H1 (cell line): ENCODE data around the gene ADARB2. TPM values are rescaled to one million over a fixed set of nuclear protein-coding genes. Genes with fewer than 3 reads are reported as not detected.

Experiments
- CTCF ChIA-PET: fragments of 300-600 bp; sonication (Branson Sonifier 250); formaldehyde crosslinking; loops from one replicate; lab custom pipeline; 2021; ENCODE audit not compliant: partially characterized antibody; lab: Charles Lee
- POLR2A ChIA-PET: fragments of 300-600 bp; sonication (Branson Sonifier 250); formaldehyde crosslinking; loops from one replicate; lab custom pipeline; 2021; ENCODE audit warnings: inconsistent platforms; ENCODE audit not compliant: partially characterized antibody; lab: Charles Lee
- DNase-seq, 2 experiments: peaks; one replicate each; pipeline versions ENCODE4 v3.0.0 to v3.0.0-alpha.2; 2010 to 2022; ENCODE audit warnings: low spot score in 2 of 2, low read depth in 1 of 2, mixed read lengths in 1 of 2
- FAIRE-seq: peaks from 2 replicates; lab custom pipeline; 2011; peaks lifted over from hg19 to GRCh38; lab: Jason Lieb, UNC
- H2AFZ ChIP-seq: 2 replicates; pipeline ENCODE4 v1.8.1; 2012; ENCODE audit warnings: low read length, inconsistent platforms
- H2AK5ac ChIP-seq: 2 replicates; pipeline ENCODE4 v1.6.1; 2013; ENCODE audit warnings: low read depth, low read length
- H2BK120ac ChIP-seq: replicated peaks from 2 replicates; pipeline ENCODE3; 2013; ENCODE audit warnings: low read depth, low read length, inconsistent platforms
- H2BK12ac ChIP-seq: 2 replicates; pipeline ENCODE4 v1.6.1; 2013; ENCODE audit warnings: low read depth, low read length
- H2BK15ac ChIP-seq: 2 replicates; pipeline ENCODE4 v1.6.1; 2013; ENCODE audit warnings: low read length
- H2BK20ac ChIP-seq: 2 replicates; pipeline ENCODE4 v1.6.1; 2013; ENCODE audit warnings: low read length
- H2BK5ac ChIP-seq: 2 replicates; pipeline ENCODE4 v1.6.1; 2013; ENCODE audit warnings: low read depth, low read length
- H3K14ac ChIP-seq: 2 replicates; pipeline ENCODE4 v1.6.1; 2013; ENCODE audit warnings: inconsistent platforms; ENCODE audit not compliant: insufficient read length
- H3K18ac ChIP-seq: 2 replicates; pipeline ENCODE4 v1.6.1; 2013; ENCODE audit warnings: low read length; ENCODE audit errors: extremely low read depth
- H3K23ac ChIP-seq: 2 replicates; pipeline ENCODE4 v1.6.1; 2013; ENCODE audit warnings: inconsistent platforms; ENCODE audit not compliant: insufficient read length
- H3K23me2 ChIP-seq: 2 replicates; pipeline ENCODE4 v1.6.1; 2013; ENCODE audit warnings: low read depth, low read length
- H3K27ac ChIP-seq: 2 replicates; pipeline ENCODE4 v1.6.1; 2011; ENCODE audit warnings: low read depth, low read length, inconsistent platforms
- H3K27me3 ChIP-seq, 4 experiments: replicated peaks in 1 of 4; 1 replicate in 1 of 4; 2 replicates in 3 of 4; pipeline versions ENCODE4 v1.6.1 to v1.8.1; 2011 to 2013; ENCODE audit warnings: low read length in 3 of 4, mild to moderate bottlenecking in 3 of 4, inconsistent platforms in 2 of 4, mixed read lengths in 2 of 4, moderate library complexity in 1 of 4; ENCODE audit not compliant: control insufficient read depth in 3 of 4, insufficient read depth in 3 of 4; ENCODE audit errors: extremely low read depth in 1 of 4
- H3K36me3 ChIP-seq, 4 experiments: 2 replicates each; pipeline versions ENCODE4 v1.6.1 to v1.8.1; 2011 to 2013; ENCODE audit warnings: mild to moderate bottlenecking in 4 of 4, low read length in 3 of 4, moderate library complexity in 2 of 4, control low read depth in 1 of 4, inconsistent platforms in 1 of 4; ENCODE audit not compliant: insufficient read depth in 4 of 4, control insufficient read depth in 2 of 4
- H3K4ac ChIP-seq: replicated peaks from 2 replicates; pipeline ENCODE3; 2013; ENCODE audit warnings: low read length, low read depth, mixed read lengths, inconsistent platforms; ENCODE audit not compliant: insufficient read length
- H3K4me1 ChIP-seq, 4 experiments: replicated peaks in 1 of 4; 1 replicate in 1 of 4; 2 replicates in 3 of 4; pipeline versions ENCODE4 v1.6.1 to v1.8.1; 2011 to 2013; ENCODE audit warnings: low read length in 3 of 4, inconsistent platforms in 2 of 4, mixed read lengths in 1 of 4; ENCODE audit not compliant: insufficient read depth in 4 of 4, control insufficient read depth in 3 of 4
- H3K4me2 ChIP-seq, 2 experiments: 2 replicates each; pipeline versions ENCODE4 v1.6.1 to v1.8.1; 2011 to 2013; ENCODE audit warnings: low read depth in 2 of 2, low read length in 2 of 2, control low read depth in 1 of 2, inconsistent platforms in 1 of 2, mild to moderate bottlenecking in 1 of 2; ENCODE audit not compliant: insufficient read depth in 1 of 2
- H3K4me3 ChIP-seq, 4 experiments: fragments of 200-600, 300-600 bp in 1 of 4; sonication (generic), shearing (Covaris generic), sonication (Bioruptor Twin) in 1 of 4; 2 replicates each; pipeline versions ENCODE4 v1.5.1 to v1.8.1; 2011 to 2016; ENCODE audit warnings: low read length in 4 of 4, low read depth in 3 of 4, control low read depth in 2 of 4, inconsistent platforms in 2 of 4, mild to moderate bottlenecking in 2 of 4, mixed read lengths in 1 of 4, moderate library complexity in 1 of 4; ENCODE audit not compliant: insufficient read depth in 2 of 4; ENCODE audit errors: extremely low read depth in 1 of 4
- H3K56ac ChIP-seq: replicated peaks from 2 replicates; pipeline ENCODE3; 2013; ENCODE audit warnings: low read depth, mild to moderate bottlenecking, mixed read lengths, low read length, inconsistent platforms; ENCODE audit not compliant: insufficient read length
- H3K79me1 ChIP-seq: 2 replicates; pipeline ENCODE4 v1.6.1; 2013; ENCODE audit warnings: low read depth, low read length, control low read depth
- H3K79me2 ChIP-seq, 2 experiments: 2 replicates each; pipeline versions ENCODE4 v1.6.1 to v1.8.1; 2012 to 2013; ENCODE audit warnings: low read length in 2 of 2, mild to moderate bottlenecking in 2 of 2, inconsistent platforms in 1 of 2; ENCODE audit not compliant: insufficient read depth in 2 of 2, control insufficient read depth in 1 of 2
- H3K9ac ChIP-seq, 4 experiments: replicated peaks in 1 of 4; 1 replicate in 1 of 4; 2 replicates in 3 of 4; pipeline versions ENCODE4 v1.6.1 to v1.8.1; 2011 to 2013; ENCODE audit warnings: low read depth in 3 of 4, low read length in 3 of 4, control low read depth in 2 of 4, mild to moderate bottlenecking in 2 of 4, moderate library complexity in 2 of 4, inconsistent platforms in 1 of 4; ENCODE audit errors: extremely low read depth in 1 of 4
- H3K9me3 ChIP-seq, 2 experiments: 2 replicates each; pipeline versions ENCODE4 v1.6.1 to v1.8.1; 2012 to 2013; ENCODE audit warnings: mild to moderate bottlenecking in 2 of 2, moderate library complexity in 2 of 2, control low read depth in 1 of 2, inconsistent platforms in 1 of 2, low read depth in 1 of 2, low read length in 1 of 2, mixed read lengths in 1 of 2; ENCODE audit not compliant: insufficient read depth in 2 of 2
- H4K20me1 ChIP-seq, 2 experiments: replicated peaks in 1 of 2; 2 replicates each; pipeline versions ENCODE3 to v1.8.1; 2011 to 2013; ENCODE audit warnings: inconsistent platforms in 2 of 2, low read length in 2 of 2, mild to moderate bottlenecking in 1 of 2; ENCODE audit not compliant: insufficient read depth in 2 of 2, control insufficient read depth in 1 of 2
- H4K5ac ChIP-seq: 2 replicates; pipeline ENCODE4 v1.6.1; 2013; ENCODE audit warnings: low read length, low read depth, mixed read lengths, inconsistent platforms; ENCODE audit not compliant: insufficient read length
- H4K8ac ChIP-seq: 2 replicates; pipeline ENCODE4 v1.8.0; 2013; ENCODE audit warnings: mild to moderate bottlenecking, moderate library complexity, low read length, inconsistent platforms; ENCODE audit not compliant: insufficient read depth; ENCODE audit errors: extremely low read depth
- H4K91ac ChIP-seq: replicated peaks from 2 replicates; pipeline ENCODE3; 2013; ENCODE audit warnings: low read length, mixed read lengths, inconsistent platforms; ENCODE audit not compliant: insufficient read length
- RBBP5 ChIP-seq: IDR thresholded peaks from 2 replicates; pipeline ENCODE4 v1.7.1; 2012; ENCODE audit warnings: low read depth, mild to moderate bottlenecking, inconsistent platforms, low read length, moderate library complexity, borderline replicate concordance
- ZNF274 ChIP-seq: IDR thresholded peaks from 2 replicates; pipeline ENCODE4 v1.7.0; 2012; ENCODE audit warnings: low read length, borderline replicate concordance; ENCODE audit errors: extremely low read depth
- WGBS, 2 experiments: shearing (Covaris generic) in 1 of 2; methylation state at CpG; one replicate each; pipeline versions ENCODE4 v1.1.6 to v1.1.7; 2013 to 2015; ENCODE audit warnings: low lambda C conversion rate in 2 of 2, mixed read lengths in 2 of 2, inconsistent platforms in 1 of 2, low coverage in 1 of 2, missing lambda C conversion rate in 1 of 2; ENCODE audit not compliant: insufficient replicate concordance in 2 of 2, insufficient coverage in 1 of 2, insufficient read length in 1 of 2; ENCODE audit errors: extremely low coverage in 1 of 2, missing lambda C conversion rate in 1 of 2; 5-methylcytosine and 5-hydroxymethylcytosine counted together
- polyA plus RNA-seq, 7 experiments: library from polyadenylated mRNA; depleted of rRNA in 3 of 7; stranded (reverse) in 5 of 7; unstranded in 2 of 7; fragments of >200 nt in 5 of 7; fragments of 200-250 nt in 2 of 7; gene quantifications; 1 replicate in 5 of 7; 2 replicates in 1 of 7; 4 replicates in 1 of 7; pipeline versions ENCODE4 v1.2.1 to v1.2.3, GENCODE V29; 2011 to 2013; ENCODE audit warnings: missing spikeins in 2 of 7, mixed read lengths in 2 of 7
- total RNA-seq: library from RNA; stranded (reverse); fragmentation: NEBNext Ultra II Directional; extraction: Animal tissue kit (Norgen Biotek cat#: 25700); gene quantifications from 2 replicates; pipeline ENCODE4 v1.2.1, GENCODE V29; 2021

ADARB2 gene
- total and polyA plus RNA-seq, 2 of the 8 experiments (the other 6 are each of a cell fraction or from before 2014, with no cell fraction given) = 2.2 to 2.8 TPM

DNA sequence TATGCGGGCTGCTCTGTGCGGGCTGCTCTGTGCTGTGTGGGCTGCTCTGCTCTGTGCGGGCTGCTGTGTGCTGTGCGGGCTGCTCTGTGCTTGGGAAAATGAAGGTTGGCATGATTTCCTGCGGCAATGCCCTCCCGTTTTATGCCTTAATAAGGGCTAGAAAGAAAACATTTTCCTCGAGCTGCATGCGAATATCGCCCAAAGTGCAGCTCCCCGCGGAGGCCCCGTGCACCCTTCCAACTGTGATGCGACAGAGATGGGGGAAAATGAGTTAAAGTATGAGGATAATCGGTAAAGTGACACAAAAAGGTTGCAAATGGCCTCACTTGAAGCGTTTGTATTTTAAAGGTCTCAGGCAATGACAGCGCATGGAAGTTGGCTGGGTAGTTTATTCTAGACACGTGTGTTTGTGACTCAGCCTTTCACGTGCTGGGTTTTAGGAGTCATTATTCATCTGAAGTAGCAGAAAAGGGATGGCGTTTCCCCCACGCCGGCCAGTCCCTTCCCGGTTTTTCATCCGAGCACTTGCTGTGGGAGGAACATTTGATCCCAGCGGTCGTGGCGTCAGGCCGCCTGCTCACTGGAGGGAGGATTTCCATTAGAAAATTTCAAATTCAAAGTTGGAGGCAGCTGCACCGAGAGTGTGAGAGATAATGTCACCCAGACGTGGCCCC, 220.7 kb downstream of the ADARB2 start:
- no peak overlapping the region for H2AK5ac ChIP-seq
- no peak overlapping the region for H3K27ac ChIP-seq
- no peaks in the 10 kb centered on the region; a peak in 1 of 4 replicates for H3K79me2 ChIP-seq
- no peak overlapping the region for H4K5ac ChIP-seq
- FAIRE-seq = no peak
- peaks cover 0 to 6% (median under 1%) of the 10 kb centered on the region in 4 experiments; a peak in 4 of 7 replicates for H3K4me1 ChIP-seq
- peaks cover 0 to 2% (median 0%) of the 10 kb centered on the region in 4 experiments; a peak in 1 of 7 replicates for H3K27me3 ChIP-seq
- H3K9ac ChIP-seq = no peak overlapping the region
- H3K23ac ChIP-seq = no peak overlapping the region
- DNase-seq = no peak
- H3K9me3 ChIP-seq = 0 out of 4 replicates have a peak, but pooled peaks cover 0 to 3% of the 10 kb centered on the region in 2 experiments
- no peak overlapping the region for H3K18ac ChIP-seq
- H2BK12ac ChIP-seq = no peak overlapping the region
- H3K56ac ChIP-seq = no peak overlapping the region
- 84% methylated on average over 29 of the region's 29 CpGs; no CpG with 5 or more reads in 1 of the 2 experiments for WGBS, 2 experiments
- no peak overlapping the region for H2BK20ac ChIP-seq
- H3K23me2 ChIP-seq = no peaks in the 10 kb centered on the region
- H3K79me1 ChIP-seq = no peaks in the 10 kb centered on the region
- no peaks in the 10 kb centered on the region for H3K36me3 ChIP-seq
- no peak overlapping the region for H2BK5ac ChIP-seq
- no peak overlapping the region for H3K4me3 ChIP-seq
- no peak for TF ChIP-seq ZNF274
- TF ChIP-seq RBBP5 = no peak
- TF ChIP-seq, all 59 proteins: peak for 0
- ChIA-PET POLR2A (interaction anchor here (1.0 kb wide), 1 partner anchor 7 kb away, joined by 3 read pairs; no protein-coding TSS in a partner anchor), CTCF (interaction anchor here (0.6 to 0.9 kb wide), 2 partner anchors 101 to 1461 kb away, joined by 3 read pairs; no protein-coding TSS in a partner anchor)
- no peak overlapping the region for H2BK120ac ChIP-seq
- no peaks in the 10 kb centered on the region for H4K20me1 ChIP-seq
- no peak overlapping the region for H4K91ac ChIP-seq
- no peak overlapping the region for H3K4ac ChIP-seq
- H4K8ac ChIP-seq = no peak overlapping the region
- H3K14ac ChIP-seq = no peak overlapping the region
- no peak overlapping the region for H2AFZ ChIP-seq
- H3K4me2 ChIP-seq = no peak overlapping the region
- no peak overlapping the region for H2BK15ac ChIP-seq
